ENCODE results near the gene PPOX. TPM values are rescaled to one million over a fixed set of nuclear protein-coding genes. Genes with fewer than 3 reads are reported as not detected.
A peak's percentile ranks its signal among the peaks of the same experiment; 100 is the strongest.

PPOX gene
- total RNA-seq, 1 experiment from 2014 or later: 23.1 TPM

- H3K4me3 ChIP-seq: no peak overlapping the region
- CTCF ChIA-PET: interaction anchor here (0.6 kb wide), 1 partner anchor 434 kb away, joined by 3 read pairs; no protein-coding TSS in a partner anchor
- no peak overlapping the region for H3K27ac ChIP-seq
- no peak for DNase-seq
- H3K9me2 ChIP-seq (ENCODE audit: insufficient read depth): no peaks in the 10 kb centered on the region
- H3K36me3 ChIP-seq (ENCODE audit: low read depth): no peaks in the 10 kb centered on the region
- intact Hi-C loops (cut with micrococcal nuclease; ENCODE audit: unreplicated experiment): loop anchor here (1.0 kb wide), 1 partner anchor 190 kb away; no protein-coding TSS in a partner anchor
- no peaks in the 10 kb centered on the region for H3K27me3 ChIP-seq (ENCODE audit: insufficient read depth, low read depth)
- H3K4me2 ChIP-seq: no peak overlapping the region
- no peaks in the 10 kb centered on the region for H3F3A ChIP-seq (ENCODE audit: insufficient read depth, low read depth)
- H4K20me1 ChIP-seq (ENCODE audit: insufficient read depth): no peaks in the 10 kb centered on the region
- H2AFZ ChIP-seq: no peak overlapping the region
- H3K9me3 ChIP-seq (ENCODE audit: insufficient read depth, low read depth): no peaks in the 10 kb centered on the region
- H3K79me2 ChIP-seq (ENCODE audit: low read depth): no peaks in the 10 kb centered on the region
- TF ChIP-seq, protein P1, sequence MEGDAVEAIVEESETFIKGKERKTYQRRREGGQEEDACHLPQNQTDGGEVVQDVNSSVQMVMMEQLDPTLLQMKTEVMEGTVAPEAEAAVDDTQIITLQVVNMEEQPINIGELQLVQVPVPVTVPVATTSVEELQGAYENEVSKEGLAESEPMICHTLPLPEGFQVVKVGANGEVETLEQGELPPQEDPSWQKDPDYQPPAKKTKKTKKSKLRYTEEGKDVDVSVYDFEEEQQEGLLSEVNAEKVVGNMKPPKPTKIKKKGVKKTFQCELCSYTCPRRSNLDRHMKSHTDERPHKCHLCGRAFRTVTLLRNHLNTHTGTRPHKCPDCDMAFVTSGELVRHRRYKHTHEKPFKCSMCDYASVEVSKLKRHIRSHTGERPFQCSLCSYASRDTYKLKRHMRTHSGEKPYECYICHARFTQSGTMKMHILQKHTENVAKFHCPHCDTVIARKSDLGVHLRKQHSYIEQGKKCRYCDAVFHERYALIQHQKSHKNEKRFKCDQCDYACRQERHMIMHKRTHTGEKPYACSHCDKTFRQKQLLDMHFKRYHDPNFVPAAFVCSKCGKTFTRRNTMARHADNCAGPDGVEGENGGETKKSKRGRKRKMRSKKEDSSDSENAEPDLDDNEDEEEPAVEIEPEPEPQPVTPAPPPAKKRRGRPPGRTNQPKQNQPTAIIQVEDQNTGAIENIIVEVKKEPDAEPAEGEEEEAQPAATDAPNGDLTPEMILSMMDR (conservative IDR thresholded peaks at IDR 0.05): no peak
- no peak for TF ChIP-seq EZH2 (IDR thresholded peaks at IDR 0.05; ENCODE audit: low read depth)
- POLR2A ChIA-PET (ENCODE audit: unreplicated experiment): no interaction called here
- no peaks in the 10 kb centered on the region for H3K4me1 ChIP-seq (replicated peaks; ENCODE audit: insufficient read depth)
- BruUV-seq (replicated peaks): no TSS peak
Observed at GRCh38 chr1:161191971-161192370, 25.7 kb downstream of the PPOX start.

DNA sequence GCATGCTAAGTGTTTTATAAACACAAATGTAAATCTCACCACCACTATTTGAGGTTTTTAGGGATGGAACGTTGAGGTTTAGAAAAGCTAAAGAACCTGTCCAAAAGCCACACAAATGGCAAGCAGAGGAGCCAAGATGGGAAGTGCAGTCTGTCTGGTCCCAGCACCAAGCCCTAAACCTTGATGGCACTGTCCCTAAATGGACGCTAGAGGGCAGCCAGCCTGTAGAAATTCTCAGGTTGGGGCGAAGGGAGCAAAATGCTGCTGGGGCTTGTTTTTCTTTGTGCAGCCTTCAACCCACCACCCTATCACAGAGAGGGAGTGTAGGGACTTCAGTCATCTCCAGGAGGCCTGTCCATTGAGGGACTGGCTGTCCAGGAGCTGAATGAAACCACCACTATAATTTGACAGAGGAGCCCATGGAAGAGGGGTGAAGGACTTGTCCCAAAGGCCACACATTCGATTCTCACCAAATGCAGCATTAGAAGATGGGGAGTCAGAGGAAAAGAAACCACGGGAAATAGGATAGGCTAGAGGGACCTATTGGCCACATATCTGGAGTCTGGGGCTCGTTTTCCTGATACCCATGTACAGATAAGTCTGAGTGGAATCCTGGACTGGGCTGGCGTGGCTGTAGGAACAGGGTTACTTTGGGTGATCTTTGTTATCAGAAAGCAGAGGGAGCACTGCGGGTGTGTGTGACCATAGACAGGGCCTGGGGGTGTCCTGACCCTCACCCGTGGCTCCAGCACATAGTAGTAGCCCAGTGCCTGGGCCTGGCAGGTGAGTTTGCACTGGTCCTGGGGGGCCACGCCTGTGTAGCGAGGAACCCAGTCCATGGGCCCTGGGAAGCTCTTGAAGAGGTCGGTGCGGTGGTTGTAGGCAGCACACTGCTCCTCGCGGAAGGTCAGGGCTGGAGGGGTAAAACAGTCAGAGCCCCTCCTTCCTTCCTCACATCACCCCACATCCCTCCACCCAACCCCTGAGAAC lies 26.5 kb downstream of the PPOX start:
- no peaks in the 10 kb centered on the region for H3K9me2 ChIP-seq (ENCODE audit: insufficient read depth)
- H2AFZ ChIP-seq: no peak overlapping the region
- H3K4me1 ChIP-seq (replicated peaks; ENCODE audit: insufficient read depth): no peaks in the 10 kb centered on the region
- no peaks in the 10 kb centered on the region for H3K36me3 ChIP-seq (ENCODE audit: low read depth)
- BruUV-seq (replicated peaks): no TSS peak
- no peaks in the 10 kb centered on the region for H3F3A ChIP-seq (ENCODE audit: insufficient read depth, low read depth)
- CTCF ChIA-PET: interaction anchor here (0.5 to 1.2 kb wide), 3 partner anchors 33 to 1582 kb away, joined by 3 to 4 read pairs (median 3); partner anchors contain the start of gene TOMM40L
- H3K27me3 ChIP-seq (ENCODE audit: insufficient read depth, low read depth): no peaks in the 10 kb centered on the region
- no peaks in the 10 kb centered on the region for H4K20me1 ChIP-seq (ENCODE audit: insufficient read depth)
- peak; percentile 38 to 52 for DNase-seq
- H3K4me2 ChIP-seq: no peak overlapping the region
- no peak overlapping the region for H3K27ac ChIP-seq
- no peak for TF ChIP-seq EZH2 (IDR thresholded peaks at IDR 0.05; ENCODE audit: low read depth)
- TF ChIP-seq, protein P1 (conservative IDR thresholded peaks at IDR 0.05): peak; percentile 86
- no peaks in the 10 kb centered on the region for H3K9me3 ChIP-seq (ENCODE audit: insufficient read depth, low read depth)
- intact Hi-C loops (cut with micrococcal nuclease; ENCODE audit: unreplicated experiment): loop anchor here (1.0 kb wide), 1 partner anchor 190 kb away; no protein-coding TSS in a partner anchor
- POLR2A ChIA-PET (ENCODE audit: unreplicated experiment): no interaction called here
- H3K4me3 ChIP-seq: no peak overlapping the region
- no peaks in the 10 kb centered on the region for H3K79me2 ChIP-seq (ENCODE audit: low read depth)

DNA sequence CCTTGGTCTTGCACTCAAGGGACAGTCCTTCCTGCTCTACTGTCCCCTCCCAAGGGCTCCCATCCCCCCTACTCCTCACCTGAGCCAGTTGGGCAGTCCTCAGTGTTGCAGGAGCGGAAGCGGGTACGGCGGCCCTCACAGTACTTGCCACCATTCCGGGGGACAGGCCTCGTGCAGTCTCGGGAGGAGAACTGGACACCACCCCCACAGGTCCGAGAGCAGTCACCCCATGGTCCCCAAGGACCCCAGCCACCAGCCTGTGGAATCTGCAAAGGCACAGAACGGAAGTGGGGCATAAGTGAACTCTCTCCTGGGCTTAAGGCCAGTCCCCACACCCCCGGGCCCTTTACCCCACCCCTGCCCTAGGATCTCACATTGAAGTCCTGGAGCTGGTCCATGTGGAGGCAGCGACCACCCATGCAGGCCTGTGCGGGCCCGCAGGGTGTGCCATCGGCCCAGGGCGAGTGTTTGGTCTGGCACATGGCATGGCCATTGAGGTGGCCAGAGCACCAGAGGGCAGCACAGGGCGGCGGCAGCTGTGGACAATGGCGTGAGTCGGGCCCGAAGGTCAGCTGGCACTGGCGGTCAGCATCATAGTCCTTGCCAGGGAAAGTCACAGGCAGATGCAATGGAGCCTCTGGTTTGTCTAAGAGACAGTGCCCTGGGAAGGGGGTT lies 27.5 kb downstream of the PPOX start:
- no peak overlapping the region for H3K4me3 ChIP-seq
- no peak overlapping the region for H2AFZ ChIP-seq
- TF ChIP-seq EZH2 (IDR thresholded peaks at IDR 0.05; ENCODE audit: low read depth): no peak
- TF ChIP-seq, protein P1 (conservative IDR thresholded peaks at IDR 0.05): no peak
- ChIA-PET POLR2A (ENCODE audit: unreplicated experiment) (no interaction called here), CTCF (interaction anchor here (0.5 to 1.2 kb wide), 2 partner anchors 32 to 1581 kb away, joined by 3 to 4 read pairs; partner anchors contain the start of gene TOMM40L)
- intact Hi-C loops (cut with micrococcal nuclease; ENCODE audit: unreplicated experiment): no loop called here
- no peak overlapping the region for H3K4me2 ChIP-seq
- H3K36me3 ChIP-seq (ENCODE audit: low read depth): no peaks in the 10 kb centered on the region
- H3K4me1 ChIP-seq (replicated peaks; ENCODE audit: insufficient read depth): peaks cover 4% of the 10 kb centered on the region; the same call in 1 of the 2 replicates
- no peaks in the 10 kb centered on the region for H4K20me1 ChIP-seq (ENCODE audit: insufficient read depth)
- H3K27me3 ChIP-seq (ENCODE audit: insufficient read depth, low read depth): no peaks in the 10 kb centered on the region
- peaks cover 2% of the 10 kb centered on the region; the same call in 1 of the 2 replicates for H3F3A ChIP-seq (ENCODE audit: insufficient read depth, low read depth)
- no peaks in the 10 kb centered on the region for H3K9me3 ChIP-seq (ENCODE audit: insufficient read depth, low read depth)
- no TSS peak for BruUV-seq (replicated peaks)
- H3K27ac ChIP-seq: no peak overlapping the region
- H3K9me2 ChIP-seq (ENCODE audit: insufficient read depth): no peaks in the 10 kb centered on the region
- DNase-seq: no peak
- H3K79me2 ChIP-seq (ENCODE audit: low read depth): no peaks in the 10 kb centered on the region
